GM12872 (cell line): ENCODE measurements around the gene TLNRD1.

Experiments
- CTCF ChIP-seq: IDR thresholded peaks from 3 replicates; pipeline ENCODE4 v1.5.1; 2011; ENCODE audit warnings: low read depth, mild to moderate bottlenecking, low read length, moderate library complexity; ENCODE audit not compliant: insufficient read depth

Gene TLNRD1

GRCh38 chr15:81014446-81015093 lies 13.8 kb downstream of the TLNRD1 start:
- no peak for TF ChIP-seq CTCF

DNA sequence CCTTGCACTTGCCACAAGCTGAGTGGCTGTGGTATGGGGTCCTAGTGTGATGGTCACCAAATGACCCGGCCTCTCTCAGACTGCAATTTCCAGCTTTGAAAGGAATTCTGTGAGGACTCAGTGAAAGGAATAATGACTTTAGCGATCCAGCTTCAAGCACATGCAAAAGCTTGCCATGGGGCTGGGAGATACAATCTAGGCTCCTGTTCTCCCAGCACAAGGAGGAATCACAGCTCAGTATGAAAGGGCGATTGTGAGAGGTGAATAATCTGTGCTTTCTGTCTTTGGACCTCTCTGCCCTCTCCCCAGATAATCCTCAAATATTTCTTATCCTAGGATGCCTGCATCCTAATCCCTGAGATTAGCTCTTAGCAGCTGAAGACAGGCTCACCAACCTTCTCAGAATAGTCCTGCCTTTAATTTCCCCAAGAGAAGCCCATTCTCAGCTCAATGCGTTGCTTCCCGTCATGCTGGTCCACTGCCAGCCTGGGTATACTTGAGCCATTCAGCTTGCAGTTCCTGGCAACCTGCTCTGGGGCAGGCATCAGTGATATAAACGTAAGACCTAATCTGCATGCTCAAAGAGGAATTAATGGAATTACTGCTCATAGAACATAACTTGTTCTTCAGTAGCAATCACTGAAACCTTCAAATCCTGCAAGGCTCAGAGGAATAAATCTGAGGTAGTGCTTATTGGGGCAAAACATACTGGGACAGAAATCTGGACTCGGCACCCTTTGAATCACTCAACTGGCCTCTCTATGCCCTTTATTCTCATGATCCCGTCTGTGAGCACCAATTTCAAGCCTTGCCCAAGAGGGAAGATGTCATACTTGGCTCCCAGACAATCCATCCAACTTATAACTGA lies 15.1 kb downstream of the TLNRD1 start:
- TF ChIP-seq CTCF = no peak

DNA sequence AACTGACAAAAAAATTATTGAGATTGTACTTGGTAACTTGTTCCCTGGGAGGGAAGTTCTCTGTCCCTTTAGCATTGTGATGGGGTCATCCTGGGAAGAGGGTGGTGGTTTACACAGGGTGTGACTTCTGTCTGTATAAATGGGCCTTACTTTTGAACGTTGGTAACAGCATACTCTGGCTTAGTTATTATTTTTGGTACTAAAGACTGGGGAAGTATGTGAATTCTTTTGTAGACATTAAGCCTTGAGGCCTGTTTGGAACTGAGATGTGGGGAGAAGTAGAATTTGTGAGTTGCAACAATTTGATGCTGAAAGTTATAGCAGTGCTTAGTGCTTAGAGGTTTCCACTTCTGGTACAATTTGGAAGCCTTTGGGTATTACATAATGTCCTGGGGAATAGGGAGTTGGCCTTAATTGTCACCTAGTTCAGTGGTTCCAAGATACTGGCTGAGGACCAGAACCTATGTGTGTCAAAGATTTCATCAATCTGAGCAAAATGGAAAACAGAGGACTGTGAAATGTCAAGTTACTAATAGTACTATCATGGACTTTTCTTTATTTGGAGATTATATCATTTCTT lies 15.9 kb downstream of the TLNRD1 start:
- TF ChIP-seq CTCF = no peak

DNA sequence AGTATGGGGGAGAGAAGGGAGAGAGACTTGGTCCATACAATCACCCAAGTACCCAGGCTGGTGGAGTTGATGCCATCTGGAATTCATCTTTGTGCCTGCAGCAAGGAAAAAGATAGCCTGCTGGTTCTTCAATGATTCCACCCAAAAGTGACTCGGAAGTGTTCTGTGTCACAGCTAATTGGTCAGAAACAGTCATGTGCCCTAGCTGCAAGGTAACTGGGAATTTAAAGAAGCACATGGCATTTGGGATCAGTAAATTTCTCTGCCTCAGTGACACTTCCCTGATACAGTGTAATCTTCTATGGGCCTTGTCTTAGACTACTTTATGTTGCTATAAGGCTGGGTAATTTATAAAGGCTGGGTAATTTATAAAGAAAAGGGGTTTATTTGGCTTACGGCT lies 17.5 kb downstream of the TLNRD1 start:
- TF ChIP-seq CTCF = no peak

- TF ChIP-seq CTCF = no peak
These were observed 20.6 kb downstream of the TLNRD1 start for GRCh38 chr15:81021321-81021720.

DNA sequence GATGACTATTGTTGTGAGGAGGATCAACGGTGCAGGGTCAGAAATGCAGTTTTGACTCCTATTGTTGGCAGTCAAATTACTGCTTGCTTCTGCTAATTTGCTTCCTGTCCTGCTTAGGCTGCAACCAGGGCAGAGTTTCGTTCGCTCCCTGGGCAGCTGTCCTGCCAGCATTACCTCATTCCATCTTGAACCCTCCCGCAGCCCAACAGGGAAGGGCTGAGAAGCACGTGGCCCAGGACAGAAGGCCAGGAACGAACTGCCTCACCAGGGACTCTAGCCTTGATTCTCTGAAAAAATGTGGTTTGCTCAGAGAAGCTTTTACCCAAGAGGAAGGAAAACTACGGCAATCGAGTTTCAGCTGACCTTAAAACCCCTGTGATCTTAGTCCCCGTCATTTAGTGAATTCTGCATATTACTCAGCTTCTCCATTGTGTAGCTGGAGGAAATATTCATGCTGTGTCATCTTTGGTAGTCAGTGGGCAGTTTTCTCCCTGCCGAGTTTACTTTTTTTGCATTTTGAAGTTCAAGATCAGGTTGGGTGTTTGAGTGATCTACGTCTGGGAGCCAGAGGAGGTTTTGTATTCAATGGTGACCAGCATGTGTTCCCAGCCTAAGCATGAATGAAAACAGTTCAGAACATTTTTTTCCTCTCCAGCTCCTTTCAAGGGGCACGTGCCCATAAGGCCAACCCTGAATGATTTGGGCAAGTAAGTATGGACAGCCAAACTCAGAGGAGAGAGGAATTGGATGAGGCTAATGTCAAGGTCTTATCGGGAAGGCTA lies 23.0 kb downstream of the TLNRD1 start:
- no peak for TF ChIP-seq CTCF
